ENCODE data around the gene FMN1. TPM values are rescaled to one million over a fixed set of nuclear protein-coding genes. Genes with fewer than 3 reads are reported as not detected.

The FMN1 gene
- total and polyA plus RNA-seq, 12 donors, result 0.22 to 5.5 (median 3.3) TPM

DNA sequence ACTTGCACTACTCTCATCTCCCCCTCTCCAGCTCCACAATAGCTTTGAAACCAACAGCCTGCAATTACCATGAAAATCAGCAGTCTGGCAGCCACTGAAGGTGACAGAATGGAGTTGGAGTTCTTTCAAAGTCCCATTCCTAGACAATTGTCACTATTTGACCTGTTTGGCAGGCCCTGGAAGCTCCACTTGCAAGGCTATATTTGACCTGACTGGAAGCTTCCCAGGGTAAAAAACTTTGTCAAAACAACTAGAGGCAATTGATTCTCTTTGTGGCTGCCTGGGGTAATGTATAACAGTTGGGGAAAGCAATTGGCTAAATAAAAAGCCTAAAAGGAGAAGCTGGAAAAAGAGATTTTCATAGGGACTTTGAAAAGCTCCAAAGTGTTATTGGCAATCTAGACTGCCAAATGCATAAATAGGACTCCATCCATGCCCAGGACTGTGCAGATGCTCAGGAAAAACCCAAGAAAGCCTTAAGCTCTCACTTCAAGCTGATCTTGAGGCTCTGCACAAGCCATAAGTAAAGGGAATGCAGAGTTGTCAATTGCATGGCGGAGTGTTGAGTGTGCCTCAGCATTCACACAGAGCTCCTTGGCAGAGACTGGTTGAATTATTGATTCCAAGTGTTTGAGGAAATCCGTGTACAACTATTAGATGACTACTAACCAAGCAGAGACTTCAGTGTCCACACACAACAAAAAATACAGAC, 458.4 kb downstream of the FMN1 start:
- intact Hi-C loops (cut with DNase I), result no loop called here
- 80% methylated on average over 2 of the region's 2 CpGs for WGBS, 2 donors

GRCh38 chr15:32733281-32733680, 461.2 kb downstream of the FMN1 start:
- H3K4me1 ChIP-seq, result no peaks in the 10 kb centered on the region
- peaks cover 0 to 33% (median 12%) of the 10 kb centered on the region in 7 donors for H3K27me3 ChIP-seq
- H3K36me3 ChIP-seq, result no peaks in the 10 kb centered on the region
- no peak for TF ChIP-seq CTCF (IDR thresholded peaks at IDR 0.05)
- DNase-seq, result no peak
- no peak overlapping the region for H3K27ac ChIP-seq
- intact Hi-C loops (cut with DNase I), result no loop called here
- H3K4me3 ChIP-seq, result no peak overlapping the region
- no peak for ATAC-seq
- H3K9me3 ChIP-seq, result peaks cover 0 to 5% (median 0%) of the 10 kb centered on the region in 11 donors
- 46 to 66% methylated on average over 3 of the region's 3 CpGs for WGBS, 2 donors

More for the DNA sequence above, 458.4 kb downstream of the FMN1 start:
- no peak for DNase-seq
- ATAC-seq, result no peak
- TF ChIP-seq CTCF (IDR thresholded peaks at IDR 0.05), result no peak
- Histone ChIP-seq H3K36me3 (no peaks in the 10 kb centered on the region), H3K9me3 (peaks cover 0 to 17% (median 0%) of the 10 kb centered on the region in 11 donors), H3K27ac (no peak overlapping the region), H3K27me3 (peaks cover 0 to 28% (median 10%) of the 10 kb centered on the region in 7 donors), H3K4me1 (no peaks in the 10 kb centered on the region), H3K4me3 (no peak overlapping the region)

DNA sequence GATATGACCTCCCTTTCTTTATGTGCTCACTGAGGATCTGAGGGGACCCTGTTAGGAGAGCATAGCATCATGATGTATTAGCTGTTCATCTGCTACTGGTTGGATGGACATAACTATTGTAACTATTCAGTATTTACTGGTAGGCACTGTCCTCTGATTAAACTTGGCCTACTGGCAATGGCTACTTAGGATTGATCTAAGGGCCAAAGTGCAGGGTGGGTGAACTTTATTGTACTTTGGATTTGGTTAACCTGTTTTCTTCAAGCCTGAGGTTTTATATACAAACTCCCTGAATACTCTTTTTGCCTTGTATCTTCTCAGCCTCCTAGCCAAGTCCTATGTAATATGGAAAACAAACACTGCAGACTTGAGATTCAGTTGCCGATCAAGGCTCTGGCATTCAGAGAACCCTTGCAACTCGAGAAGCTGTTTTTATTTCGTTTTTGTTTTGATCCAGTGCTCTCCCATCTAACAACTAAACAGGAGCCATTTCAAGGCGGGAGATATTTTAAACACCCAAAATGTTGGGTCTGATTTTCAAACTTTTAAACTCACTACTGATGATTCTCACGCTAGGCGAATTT, 461.8 kb downstream of the FMN1 start:
- no peaks in the 10 kb centered on the region for H3K36me3 ChIP-seq
- H3K27me3 ChIP-seq, result peaks cover 0 to 33% (median 12%) of the 10 kb centered on the region in 7 donors
- ATAC-seq, result no peak
- intact Hi-C loops (cut with DNase I), result no loop called here
- no peak overlapping the region for H3K4me3 ChIP-seq
- H3K4me1 ChIP-seq, result no peaks in the 10 kb centered on the region
- 75 to 79% methylated on average over 6 of the region's 6 CpGs for WGBS, 2 donors
- peaks cover 0 to 10% (median 0%) of the 10 kb centered on the region in 11 donors for H3K9me3 ChIP-seq
- no peak for DNase-seq
- H3K27ac ChIP-seq, result no peak overlapping the region
- TF ChIP-seq CTCF (IDR thresholded peaks at IDR 0.05), result no peak

- no peaks in the 10 kb centered on the region for H3K4me1 ChIP-seq
- peaks cover 0 to 14% (median 0%) of the 10 kb centered on the region in 11 donors for H3K9me3 ChIP-seq
- intact Hi-C loops (cut with DNase I), result no loop called here
- no peak overlapping the region for H3K27ac ChIP-seq
- ATAC-seq, result peak in 2 of 8 donors; percentile 10 to 11
- H3K36me3 ChIP-seq, result no peaks in the 10 kb centered on the region
- H3K27me3 ChIP-seq, result peaks cover 0 to 31% (median 12%) of the 10 kb centered on the region in 7 donors
- no peak overlapping the region for H3K4me3 ChIP-seq
- TF ChIP-seq CTCF (IDR thresholded peaks at IDR 0.05), result no peak
- 36 to 39% methylated on average over 27 of the region's 27 CpGs for WGBS, 2 donors
- peak in 1 of 2 donors; percentile 16 for DNase-seq
Measured at GRCh38 chr15:32730677-32731654, 463.5 kb downstream of the FMN1 start.
